HEK293T (cell line): ENCODE data around the gene EXOC4.

Source experiments
- ARNT ChIP-seq: fragments of 450-650 bp; IDR thresholded peaks from 2 replicates; pipeline ENCODE4 v1.6.1; 2017; ENCODE audit warnings: mild to moderate bottlenecking
- BHLHE40 ChIP-seq: fragments of 450-650 bp; IDR thresholded peaks from 2 replicates; pipeline ENCODE4 v1.6.1; 2016; ENCODE audit warnings: mild to moderate bottlenecking, moderate library complexity, borderline replicate concordance
- CTBP1 ChIP-seq: fragments of 450-650 bp; IDR thresholded peaks from 2 replicates; pipeline ENCODE4 v1.6.1; 2016; ENCODE audit warnings: borderline replicate concordance
- ELF4 ChIP-seq: fragments of 450-650 bp; IDR thresholded peaks from 2 replicates; pipeline ENCODE4 v1.6.1; 2017; ENCODE audit warnings: antibody characterized with exemption
- FOXA1 ChIP-seq: fragments of 450-650 bp; IDR thresholded peaks from 2 replicates; pipeline ENCODE4 v1.6.1; 2016; ENCODE audit warnings: mild to moderate bottlenecking
- FOXK2 ChIP-seq: fragments of 450-650 bp; IDR thresholded peaks from 2 replicates; pipeline ENCODE4 v1.6.1; 2016; ENCODE audit warnings: mild to moderate bottlenecking
- FOXM1 ChIP-seq: fragments of 450-650 bp; IDR thresholded peaks from 2 replicates; pipeline ENCODE4 v1.6.1; 2017; ENCODE audit warnings: mild to moderate bottlenecking, borderline replicate concordance
- L3MBTL2 ChIP-seq: fragments of 450-650 bp; conservative IDR thresholded peaks from 2 replicates; pipeline ENCODE4 v1.6.1; 2016; ENCODE audit warnings: mild to moderate bottlenecking
- LEF1 ChIP-seq: fragments of 450-650 bp; IDR thresholded peaks from 2 replicates; pipeline ENCODE4 v1.6.1; 2017; ENCODE audit warnings: mild to moderate bottlenecking, borderline replicate concordance
- PKNOX1 ChIP-seq: fragments of 450-650 bp; IDR thresholded peaks from 2 replicates; pipeline ENCODE4 v1.6.1; 2016
- SP1 ChIP-seq: fragments of 450-650 bp; IDR thresholded peaks from 2 replicates; pipeline ENCODE4 v1.6.1; 2017
- SUZ12 ChIP-seq: fragments of 450-650 bp; IDR thresholded peaks from 2 replicates; pipeline ENCODE4 v1.6.1; 2016; ENCODE audit warnings: mild to moderate bottlenecking
- TARDBP ChIP-seq: fragments of 450-650 bp; IDR thresholded peaks from 2 replicates; pipeline ENCODE4 v1.6.1; 2016
- ZNF384 ChIP-seq: fragments of 450-650 bp; IDR thresholded peaks from 2 replicates; pipeline ENCODE4 v1.6.1; 2016

GRCh38 chr7:133428326-133428725, 175.4 kb downstream of the EXOC4 start:
- no peak for TF ChIP-seq PKNOX1
- no peak for TF ChIP-seq BHLHE40
- TF ChIP-seq ZNF384 = no peak
- TF ChIP-seq ARNT = no peak
- no peak for TF ChIP-seq FOXK2
- no peak for TF ChIP-seq CTBP1
- TF ChIP-seq ELF4 = no peak
- no peak for TF ChIP-seq SP1
- no peak for TF ChIP-seq FOXM1
- TF ChIP-seq SUZ12 = no peak
- no peak for TF ChIP-seq L3MBTL2
- no peak for TF ChIP-seq LEF1
- no peak for TF ChIP-seq TARDBP
- TF ChIP-seq FOXA1 = no peak
